SK-N-SH (cell line): ENCODE results near the gene GSTCD. TPM values are rescaled to one million over a fixed set of nuclear protein-coding genes. Genes with fewer than 3 reads are reported as not detected.
A peak's percentile ranks its signal among the peaks of the same experiment; 100 is the strongest.

ENCODE experiments used
- CTCF ChIA-PET: fragments of 300-600, 350-600 bp; formaldehyde crosslinking; extraction: SDS; loops from one replicate; lab custom pipeline; 2021; lab: Yijun Ruan, JAX
- POLR2A ChIA-PET: fragments of 350-600 bp; sonication (Branson Sonifier 250); formaldehyde crosslinking; extraction: SDS; loops from one replicate; lab custom pipeline; 2020; ENCODE audit warnings: antibody characterized with exemption, inconsistent platforms; lab: Yijun Ruan, JAX
- DNase-seq: peaks from one replicate; pipeline ENCODE4 v3.0.0; 2012
- H2AFZ ChIP-seq: fragments of 200-600 bp; sonication (generic); 2 replicates; pipeline ENCODE4 v1.8.1; 2016; ENCODE audit warnings: antibody characterized with exemption, mild to moderate bottlenecking, low read depth
- H3F3A ChIP-seq: fragments of 200-600 bp; sonication (generic); replicated peaks from 2 replicates; pipeline ENCODE3; 2016; ENCODE audit warnings: antibody characterized with exemption, mild to moderate bottlenecking; ENCODE audit not compliant: insufficient read depth
- H3K27ac ChIP-seq, 2 experiments: fragments of 200-500 bp in 1 of 2; fragments of 200-600 bp in 1 of 2; sonication (Bioruptor generic) in 1 of 2; sonication (generic), shearing (Covaris generic) in 1 of 2; 2 replicates each; pipeline versions ENCODE4 v1.5.1 to v1.6.1; 2014 to 2016; ENCODE audit warnings: low read depth in 2 of 2, inconsistent platforms in 1 of 2, low read length in 1 of 2, mild to moderate bottlenecking in 1 of 2, mixed read lengths in 1 of 2
- H3K27me3 ChIP-seq: fragments of 200-600 bp; sonication (generic), shearing (Covaris generic); 2 replicates; pipeline ENCODE4 v1.6.1; 2016; ENCODE audit warnings: mixed run types; ENCODE audit not compliant: insufficient read depth
- H3K36me3 ChIP-seq, 2 experiments: fragments of 200-500 bp in 1 of 2; fragments of 200-600 bp in 1 of 2; sonication (Bioruptor generic) in 1 of 2; sonication (generic) in 1 of 2; replicated peaks in 1 of 2; 2 replicates each; pipeline versions ENCODE3 to v1.5.1; 2014 to 2016; ENCODE audit warnings: low read length in 1 of 2, mild to moderate bottlenecking in 1 of 2; ENCODE audit not compliant: insufficient read depth in 2 of 2, control insufficient read depth in 1 of 2
- H3K4me1 ChIP-seq, 2 experiments: fragments of 200-500 bp in 1 of 2; fragments of 200-600 bp in 1 of 2; sonication (Bioruptor generic) in 1 of 2; sonication (generic), shearing (Covaris generic) in 1 of 2; 2 replicates each; pipeline versions ENCODE4 v1.5.1 to v1.6.1; 2014 to 2016; ENCODE audit warnings: low read depth in 1 of 2, low read length in 1 of 2, mixed run types in 1 of 2; ENCODE audit not compliant: insufficient read depth in 2 of 2, control insufficient read depth in 1 of 2
- H3K4me2 ChIP-seq: fragments of 200-600 bp; sonication (generic), shearing (Covaris generic); 2 replicates; pipeline ENCODE4 v1.6.1; 2017; ENCODE audit warnings: mixed run types
- H3K4me3 ChIP-seq, 2 experiments: fragments of 200-500 bp in 1 of 2; fragments of 200-600 bp in 1 of 2; sonication (Bioruptor generic) in 1 of 2; sonication (generic), shearing (Covaris generic) in 1 of 2; 2 replicates each; pipeline versions ENCODE4 v1.5.1 to v1.8.1; 2014 to 2016; ENCODE audit warnings: low read depth in 2 of 2, inconsistent platforms in 1 of 2, low read length in 1 of 2, mild to moderate bottlenecking in 1 of 2, mixed read lengths in 1 of 2, moderate library complexity in 1 of 2
- H3K79me2 ChIP-seq: fragments of 200-600 bp; sonication (generic); 2 replicates; pipeline ENCODE4 v1.8.1; 2017; ENCODE audit warnings: mild to moderate bottlenecking; ENCODE audit not compliant: insufficient read depth
- H3K9ac ChIP-seq: fragments of 200-600 bp; sonication (generic); 2 replicates; pipeline ENCODE4 v1.6.1; 2017; ENCODE audit warnings: mixed run types
- H3K9me2 ChIP-seq: fragments of 200-600 bp; sonication (generic); 2 replicates; pipeline ENCODE4 v1.6.1; 2017; ENCODE audit warnings: mixed run types
- H3K9me3 ChIP-seq: fragments of 200-600 bp; sonication (generic); 2 replicates; pipeline ENCODE4 v1.6.1; 2017; ENCODE audit warnings: mixed run types, mild to moderate bottlenecking, moderate library complexity
- H4K20me1 ChIP-seq: fragments of 200-600 bp; sonication (generic); 2 replicates; pipeline ENCODE4 v1.6.1; 2017; ENCODE audit warnings: mild to moderate bottlenecking, mixed run types; ENCODE audit not compliant: insufficient read depth
- CHD2 ChIP-seq: fragments of 150-350 bp; IDR thresholded peaks from 2 replicates; pipeline ENCODE4 v1.6.1; 2018; ENCODE audit warnings: low read length; ENCODE audit not compliant: partially characterized antibody
- EP300 ChIP-seq, 2 experiments: IDR thresholded peaks; 2 replicates each; pipeline versions ENCODE4 v1.4.0 to v1.6.1; 2012; ENCODE audit warnings: borderline replicate concordance in 1 of 2, low read depth in 1 of 2, low read length in 1 of 2
- MEF2A ChIP-seq: IDR thresholded peaks from 2 replicates; pipeline ENCODE4 v1.4.0; 2012; ENCODE audit warnings: low read depth, borderline replicate concordance
- MXI1 ChIP-seq: IDR thresholded peaks from 2 replicates; pipeline ENCODE4 v1.6.1; 2012; ENCODE audit warnings: mild to moderate bottlenecking, low read depth, low read length, improper control_type of control experiment
- NFIC ChIP-seq: IDR thresholded peaks from 2 replicates; pipeline ENCODE4 v1.4.0; 2012; ENCODE audit warnings: borderline replicate concordance
- WGBS: methylation state at CpG from one replicate; pipeline ENCODE4 v1.1.6; 2017; ENCODE audit warnings: low lambda C conversion rate; 5-methylcytosine and 5-hydroxymethylcytosine counted together
- polyA plus RNA-seq, 3 experiments: library from polyadenylated mRNA; depleted of rRNA; stranded (reverse); fragments of >200 nt; gene quantifications; 2 replicates each; pipeline ENCODE4 v1.2.3, GENCODE V29; 2012
- TF ChIP-seq, protein P1 (sequence below): IDR thresholded peaks from 2 replicates; pipeline ENCODE4 v1.4.0; 2012; ENCODE audit warnings: low read depth, borderline replicate concordance
- TF ChIP-seq, protein P2 (sequence below): fragments of 150-350 bp; IDR thresholded peaks from 2 replicates; pipeline ENCODE4 v1.6.1; 2016; ENCODE audit warnings: mild to moderate bottlenecking, low read depth, low read length
- TF ChIP-seq, protein P3 (sequence below): IDR thresholded peaks from 2 replicates; pipeline ENCODE4 v1.6.1; 2012; ENCODE audit warnings: mild to moderate bottlenecking, low read depth, low read length, moderate library complexity
- TF ChIP-seq, protein P4 (sequence below): IDR thresholded peaks from 2 replicates; pipeline ENCODE4 v1.4.0; 2012; ENCODE audit warnings: low read depth

Gene GSTCD
- polyA plus RNA-seq, 1 of the 3 experiments (the other 2 are of a cell fraction): 4.8 TPM

DNA sequence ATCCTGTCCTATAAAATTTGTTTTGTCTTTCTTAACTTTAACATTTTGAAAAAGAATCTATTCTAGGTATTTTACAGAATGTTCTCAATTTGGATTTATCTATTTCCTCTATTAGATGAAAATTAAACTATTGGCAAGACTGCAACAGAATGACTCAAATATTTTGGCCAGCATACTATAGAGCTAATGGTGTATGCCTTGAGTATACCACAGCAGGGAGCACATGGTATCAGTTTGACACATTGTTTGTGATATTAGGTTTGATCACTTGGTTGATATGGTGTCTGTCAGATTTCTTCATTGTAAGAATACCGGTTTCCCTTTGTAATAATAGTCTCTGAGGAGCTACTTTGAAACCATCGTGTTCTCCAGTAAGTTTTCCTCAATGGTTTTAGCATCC, 98.9 kb downstream of the GSTCD start (continued):
- TF ChIP-seq MXI1 (no peak), CHD2 (no peak), NFIC (peak; percentile 91)
- TF ChIP-seq, protein P1, sequence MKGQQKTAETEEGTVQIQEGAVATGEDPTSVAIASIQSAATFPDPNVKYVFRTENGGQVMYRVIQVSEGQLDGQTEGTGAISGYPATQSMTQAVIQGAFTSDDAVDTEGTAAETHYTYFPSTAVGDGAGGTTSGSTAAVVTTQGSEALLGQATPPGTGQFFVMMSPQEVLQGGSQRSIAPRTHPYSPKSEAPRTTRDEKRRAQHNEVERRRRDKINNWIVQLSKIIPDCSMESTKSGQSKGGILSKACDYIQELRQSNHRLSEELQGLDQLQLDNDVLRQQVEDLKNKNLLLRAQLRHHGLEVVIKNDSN: no peak
- TF ChIP-seq, protein P2, sequence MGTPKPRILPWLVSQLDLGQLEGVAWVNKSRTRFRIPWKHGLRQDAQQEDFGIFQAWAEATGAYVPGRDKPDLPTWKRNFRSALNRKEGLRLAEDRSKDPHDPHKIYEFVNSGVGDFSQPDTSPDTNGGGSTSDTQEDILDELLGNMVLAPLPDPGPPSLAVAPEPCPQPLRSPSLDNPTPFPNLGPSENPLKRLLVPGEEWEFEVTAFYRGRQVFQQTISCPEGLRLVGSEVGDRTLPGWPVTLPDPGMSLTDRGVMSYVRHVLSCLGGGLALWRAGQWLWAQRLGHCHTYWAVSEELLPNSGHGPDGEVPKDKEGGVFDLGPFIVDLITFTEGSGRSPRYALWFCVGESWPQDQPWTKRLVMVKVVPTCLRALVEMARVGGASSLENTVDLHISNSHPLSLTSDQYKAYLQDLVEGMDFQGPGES: no peak

DNA sequence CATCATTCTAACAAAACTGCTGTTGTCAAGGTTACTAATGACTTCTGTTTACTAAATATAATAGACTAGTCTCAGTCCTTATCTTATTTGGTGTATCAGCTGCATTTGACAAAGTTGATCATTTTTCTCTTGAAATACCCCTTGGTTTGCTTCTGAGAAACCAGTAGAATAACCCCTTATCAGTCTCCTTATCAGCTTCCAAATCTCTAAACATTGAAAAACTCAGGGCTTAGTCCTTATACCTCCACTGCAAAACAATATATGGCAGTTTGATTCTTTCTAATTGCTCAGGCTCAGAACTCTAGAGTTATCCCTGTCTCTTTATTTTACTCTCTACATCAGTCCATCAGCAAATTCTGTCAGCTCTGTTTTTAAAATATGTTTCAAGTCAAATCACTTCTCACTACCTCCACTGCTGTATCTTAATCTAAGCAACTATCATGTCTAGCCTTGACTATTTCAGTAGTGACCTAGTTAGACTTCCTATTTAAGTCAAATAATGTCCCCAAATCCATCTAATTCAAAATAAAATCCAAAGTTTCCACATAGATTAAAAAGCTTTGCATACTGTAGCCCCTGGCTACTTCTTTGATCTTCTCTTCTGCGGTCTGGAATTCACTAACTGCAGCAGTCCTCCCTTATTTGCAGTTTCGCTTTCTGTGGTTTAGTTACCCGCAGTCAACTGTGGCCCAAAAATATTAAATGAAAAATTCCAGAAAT, 99.6 kb downstream of the GSTCD start:
- no peak for DNase-seq
- Histone ChIP-seq H3K4me1 (peaks cover 7 to 15% of the 10 kb centered on the region in 2 experiments; a peak in 1 of 4 replicates), H3K79me2 (no peaks in the 10 kb centered on the region), H3K27ac (peak overlapping the region; percentile 80 to 82), H3K4me3 (peak overlapping the region; percentile 44 to 47), H3K36me3 (no peaks in the 10 kb centered on the region), H3K27me3 (no peaks in the 10 kb centered on the region), H3K9me3 (no peaks in the 10 kb centered on the region), H2AFZ (no peak overlapping the region), H3F3A (peaks cover 12% of the 10 kb centered on the region), H3K4me2 (peak overlapping the region; percentile 65), H3K9ac (peak overlapping the region; percentile 45; the same call in 1 of the 2 replicates), H3K9me2 (no peaks in the 10 kb centered on the region), H4K20me1 (no peaks in the 10 kb centered on the region)
- ChIA-PET POLR2A (no interaction called here), CTCF (interaction anchor here (0.6 to 1.8 kb wide), 3 partner anchors 8 to 907 kb away, joined by 3 to 4 read pairs (median 3); no protein-coding TSS in a partner anchor)
- TF ChIP-seq, protein P2: no peak
- TF ChIP-seq, protein P3, sequence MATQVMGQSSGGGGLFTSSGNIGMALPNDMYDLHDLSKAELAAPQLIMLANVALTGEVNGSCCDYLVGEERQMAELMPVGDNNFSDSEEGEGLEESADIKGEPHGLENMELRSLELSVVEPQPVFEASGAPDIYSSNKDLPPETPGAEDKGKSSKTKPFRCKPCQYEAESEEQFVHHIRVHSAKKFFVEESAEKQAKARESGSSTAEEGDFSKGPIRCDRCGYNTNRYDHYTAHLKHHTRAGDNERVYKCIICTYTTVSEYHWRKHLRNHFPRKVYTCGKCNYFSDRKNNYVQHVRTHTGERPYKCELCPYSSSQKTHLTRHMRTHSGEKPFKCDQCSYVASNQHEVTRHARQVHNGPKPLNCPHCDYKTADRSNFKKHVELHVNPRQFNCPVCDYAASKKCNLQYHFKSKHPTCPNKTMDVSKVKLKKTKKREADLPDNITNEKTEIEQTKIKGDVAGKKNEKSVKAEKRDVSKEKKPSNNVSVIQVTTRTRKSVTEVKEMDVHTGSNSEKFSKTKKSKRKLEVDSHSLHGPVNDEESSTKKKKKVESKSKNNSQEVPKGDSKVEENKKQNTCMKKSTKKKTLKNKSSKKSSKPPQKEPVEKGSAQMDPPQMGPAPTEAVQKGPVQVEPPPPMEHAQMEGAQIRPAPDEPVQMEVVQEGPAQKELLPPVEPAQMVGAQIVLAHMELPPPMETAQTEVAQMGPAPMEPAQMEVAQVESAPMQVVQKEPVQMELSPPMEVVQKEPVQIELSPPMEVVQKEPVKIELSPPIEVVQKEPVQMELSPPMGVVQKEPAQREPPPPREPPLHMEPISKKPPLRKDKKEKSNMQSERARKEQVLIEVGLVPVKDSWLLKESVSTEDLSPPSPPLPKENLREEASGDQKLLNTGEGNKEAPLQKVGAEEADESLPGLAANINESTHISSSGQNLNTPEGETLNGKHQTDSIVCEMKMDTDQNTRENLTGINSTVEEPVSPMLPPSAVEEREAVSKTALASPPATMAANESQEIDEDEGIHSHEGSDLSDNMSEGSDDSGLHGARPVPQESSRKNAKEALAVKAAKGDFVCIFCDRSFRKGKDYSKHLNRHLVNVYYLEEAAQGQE: no peak
- TF ChIP-seq EP300 (IDR thresholded peaks at IDR 0.05; ENCODE audit: borderline replicate concordance in 1 of 2, low read depth in 1 of 2, low read length in 1 of 2): no peak
- TF ChIP-seq MEF2A: 0 out of 2 replicates have a peak, but pooled peaks have one; percentile 38
- no peak for TF ChIP-seq CHD2
- TF ChIP-seq, protein P4, sequence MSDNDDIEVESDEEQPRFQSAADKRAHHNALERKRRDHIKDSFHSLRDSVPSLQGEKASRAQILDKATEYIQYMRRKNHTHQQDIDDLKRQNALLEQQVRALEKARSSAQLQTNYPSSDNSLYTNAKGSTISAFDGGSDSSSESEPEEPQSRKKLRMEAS: no peak
- TF ChIP-seq, protein P1: no peak
- WGBS: 11% methylated on average over 3 of the region's 3 CpGs
